Tibial nerve (tissue), 4 donors: Measurements from ENCODE around the gene SRSF5.
"Not testable (repeated sequence)": the region's sequence is repeated elsewhere in the genome, so short reads cannot be mapped to it uniquely, and the experiment has no call there.

Experiments used
- EP300 ChIP-seq, 2 donors: sonication (generic); formaldehyde crosslinking; IDR thresholded peaks; one replicate each; pipeline ENCODE4 v1.6.1; 2017; ENCODE audit warnings: antibody characterized with exemption in 2 of 2, mild to moderate bottlenecking in 1 of 2
- POLR2A ChIP-seq, 2 donors: fragments of 450-650 bp; IDR thresholded peaks; one replicate each; pipeline ENCODE4 v1.6.1; 2017; ENCODE audit warnings: antibody characterized with exemption in 2 of 2, mild to moderate bottlenecking in 2 of 2, moderate library complexity in 2 of 2
- TF ChIP-seq, protein P1 (sequence below), 5 experiments: fragments of 200-600 bp in 3 of 5; fragments of 450-650 bp in 2 of 5; sonication (generic) in 3 of 5; IDR thresholded peaks; one replicate each; pipeline ENCODE4 v1.5.1; 2016 to 2019; ENCODE audit warnings: antibody characterized with exemption in 5 of 5, mild to moderate bottlenecking in 3 of 5, moderate library complexity in 2 of 5

DNA sequence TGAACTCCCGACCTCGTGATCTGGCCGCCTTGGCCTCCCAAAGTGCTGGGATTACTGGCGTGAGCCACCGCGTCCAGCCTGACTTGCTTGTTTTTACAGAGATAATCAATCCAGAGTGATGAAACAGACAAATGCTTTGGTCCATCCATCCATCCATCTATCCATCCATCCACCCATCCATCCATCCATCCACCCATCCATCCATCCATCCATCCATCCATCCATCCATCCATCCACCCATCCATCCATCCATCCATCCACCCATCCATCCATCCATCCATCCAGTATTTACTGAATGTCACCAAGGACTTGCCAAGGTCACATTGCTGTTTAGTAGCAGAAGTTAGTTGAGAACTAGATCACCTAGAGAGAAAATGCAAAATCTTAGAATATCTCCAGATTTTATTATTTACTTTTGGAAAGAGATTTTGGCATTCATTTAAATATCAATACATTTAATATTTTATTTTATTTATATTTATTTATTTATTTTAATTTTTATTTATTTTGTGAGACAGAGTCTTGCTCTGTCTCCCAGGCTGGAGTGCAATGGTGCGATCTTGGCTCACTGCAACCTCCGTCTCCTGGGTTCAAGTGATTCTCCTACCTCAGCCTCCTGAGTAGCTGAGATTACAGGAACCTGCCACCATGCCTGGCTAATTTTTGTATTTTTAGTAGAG is 34.9 kb upstream of the SRSF5 start:
- TF ChIP-seq, protein P1, sequence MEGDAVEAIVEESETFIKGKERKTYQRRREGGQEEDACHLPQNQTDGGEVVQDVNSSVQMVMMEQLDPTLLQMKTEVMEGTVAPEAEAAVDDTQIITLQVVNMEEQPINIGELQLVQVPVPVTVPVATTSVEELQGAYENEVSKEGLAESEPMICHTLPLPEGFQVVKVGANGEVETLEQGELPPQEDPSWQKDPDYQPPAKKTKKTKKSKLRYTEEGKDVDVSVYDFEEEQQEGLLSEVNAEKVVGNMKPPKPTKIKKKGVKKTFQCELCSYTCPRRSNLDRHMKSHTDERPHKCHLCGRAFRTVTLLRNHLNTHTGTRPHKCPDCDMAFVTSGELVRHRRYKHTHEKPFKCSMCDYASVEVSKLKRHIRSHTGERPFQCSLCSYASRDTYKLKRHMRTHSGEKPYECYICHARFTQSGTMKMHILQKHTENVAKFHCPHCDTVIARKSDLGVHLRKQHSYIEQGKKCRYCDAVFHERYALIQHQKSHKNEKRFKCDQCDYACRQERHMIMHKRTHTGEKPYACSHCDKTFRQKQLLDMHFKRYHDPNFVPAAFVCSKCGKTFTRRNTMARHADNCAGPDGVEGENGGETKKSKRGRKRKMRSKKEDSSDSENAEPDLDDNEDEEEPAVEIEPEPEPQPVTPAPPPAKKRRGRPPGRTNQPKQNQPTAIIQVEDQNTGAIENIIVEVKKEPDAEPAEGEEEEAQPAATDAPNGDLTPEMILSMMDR (IDR thresholded peaks at IDR 0.05) = not testable (repeated sequence)
- not testable (repeated sequence) for TF ChIP-seq POLR2A, EP300 (IDR thresholded peaks at IDR 0.05)
